Smooth muscle cell (in vitro differentiated cells): ENCODE data around the gene KRTAP6-1. TPM values are rescaled to one million over a fixed set of nuclear protein-coding genes. Genes with fewer than 3 reads are reported as not detected.

Source experiments
- DNase-seq: peaks from one replicate; lab custom pipeline; 2025; ENCODE audit not compliant: unreplicated experiment; lab: John Stamatoyannopoulos, UW
- H2AFZ ChIP-seq: fragments of 200-600 bp; sonication (generic); 2 replicates; pipeline ENCODE4 v1.6.0; 2016; ENCODE audit warnings: antibody characterized with exemption, low read depth, mild to moderate bottlenecking
- H3F3A ChIP-seq: fragments of 200-600 bp; sonication (generic); 2 replicates; pipeline ENCODE4 v1.6.0; 2017; ENCODE audit warnings: antibody characterized with exemption, low read depth
- H3K27ac ChIP-seq: fragments of 200-600 bp; sonication (generic); 2 replicates; pipeline ENCODE4 v1.5.1; 2016; ENCODE audit warnings: low read depth, mild to moderate bottlenecking
- H3K27me3 ChIP-seq: fragments of 200-600 bp; sonication (generic); 2 replicates; pipeline ENCODE4 v1.6.1; 2016; ENCODE audit warnings: low read depth, mild to moderate bottlenecking
- H3K36me3 ChIP-seq: fragments of 200-600 bp; sonication (generic); 2 replicates; pipeline ENCODE4 v1.5.1; 2016; ENCODE audit warnings: low read depth
- H3K4me1 ChIP-seq: fragments of 200-600 bp; sonication (generic); 2 replicates; pipeline ENCODE4 v1.5.1; 2016; ENCODE audit warnings: low read depth
- H3K4me2 ChIP-seq: fragments of 200-600 bp; sonication (generic); 2 replicates; pipeline ENCODE4 v1.6.0; 2016; ENCODE audit warnings: mild to moderate bottlenecking
- H3K4me3 ChIP-seq: fragments of 200-600 bp; sonication (generic); 2 replicates; pipeline ENCODE4 v1.5.1; 2016; ENCODE audit warnings: mild to moderate bottlenecking
- H3K79me2 ChIP-seq: fragments of 200-600 bp; sonication (generic); 2 replicates; pipeline ENCODE4 v1.6.0; 2016; ENCODE audit warnings: low read depth, mild to moderate bottlenecking
- H3K9ac ChIP-seq: fragments of 200-600 bp; sonication (generic); 2 replicates; pipeline ENCODE4 v1.6.0; 2016; ENCODE audit warnings: low read depth
- H3K9me3 ChIP-seq: fragments of 200-600 bp; sonication (generic); replicated peaks from 2 replicates; pipeline ENCODE4 v1.5.1; 2016; ENCODE audit warnings: low read depth
- H4K20me1 ChIP-seq: fragments of 200-600 bp; sonication (generic); 2 replicates; pipeline ENCODE4 v1.6.0; 2016; ENCODE audit warnings: low read depth
- CTCF ChIP-seq: fragments of 200-600 bp; sonication (generic); IDR thresholded peaks from 2 replicates; pipeline ENCODE4 v1.5.1; 2017; ENCODE audit warnings: borderline replicate concordance, mild to moderate bottlenecking, antibody characterized with exemption; ENCODE audit not compliant: insufficient read depth, poor library complexity, severe bottlenecking
- WGBS: methylation state at CpG from one replicate; pipeline ENCODE4 v1.1.7; 2016; ENCODE audit warnings: low lambda C conversion rate; 5-methylcytosine and 5-hydroxymethylcytosine counted together
- polyA plus RNA-seq: library from polyadenylated mRNA; unstranded; fragments of >200 nt; fragmentation: Nextera tagmentation; extraction: Ambion mirVana; gene quantifications from 2 replicates; pipeline ENCODE4 v1.2.1, GENCODE V29; 2016
- total RNA-seq: library from RNA; depleted of rRNA; stranded (reverse); fragments of >200 nt; gene quantifications from 2 replicates; pipeline ENCODE4 v1.2.3, GENCODE V29; 2014

The KRTAP6-1 gene
- total and polyA plus RNA-seq, 2 experiments from 2014 or later: not detected

GRCh38 chr21:30600787-30601186 is 12.9 kb downstream of the KRTAP6-1 start, which contains the start of gene KRTAP22-1:
KRTAP22-1 (plus strand) TSS chr21:30601087.
- 0% methylated on average over 1 of the region's 1 CpG for WGBS
- DNase-seq: no peak
- Histone ChIP-seq H3K4me2 (no peak within 1 kb of the TSS), H2AFZ (no peak within 1 kb of the TSS), H3K9me3 (no peaks in the 10 kb centered on the region), H3K9ac (no peak within 1 kb of the TSS), H4K20me1 (no peaks in the 10 kb centered on the region), H3K27ac (no peak within 1 kb of the TSS), H3K36me3 (no peaks in the 10 kb centered on the region), H3F3A (no peaks in the 10 kb centered on the region), H3K27me3 (no peaks in the 10 kb centered on the region), H3K79me2 (no peaks in the 10 kb centered on the region), H3K4me1 (no peaks in the 10 kb centered on the region), H3K4me3 (no peak within 1 kb of the TSS)
- TF ChIP-seq CTCF: no peak

GRCh38 chr21:30598802-30599201 is 14.9 kb downstream of the KRTAP6-1 start, which contains the start of gene KRTAP6-2:
KRTAP6-2 (minus strand) TSS chr21:30598902; CDS start chr21:30598874, 28 bp downstream.
- Histone ChIP-seq H3K27me3 (no peaks in the 10 kb centered on the region), H3K9ac (no peak within 1 kb of the TSS), H3K9me3 (no peaks in the 10 kb centered on the region), H3K79me2 (no peaks in the 10 kb centered on the region), H3K4me2 (no peak within 1 kb of the TSS), H3K4me1 (no peaks in the 10 kb centered on the region), H3F3A (no peaks in the 10 kb centered on the region), H2AFZ (no peak within 1 kb of the TSS), H3K4me3 (no peak within 1 kb of the TSS), H4K20me1 (no peaks in the 10 kb centered on the region), H3K36me3 (no peaks in the 10 kb centered on the region), H3K27ac (no peak within 1 kb of the TSS)
- DNase-seq: no peak
- TF ChIP-seq CTCF: no peak
- WGBS: 93% methylated on average over 6 of the region's 6 CpGs

GRCh38 chr21:30592140-30592539 is 21.6 kb downstream of the KRTAP6-1 start, which contains the start of gene KRTAP6-3:
KRTAP6-3 (plus strand) TSS chr21:30592440; CDS start chr21:30592446, 6 bp downstream.
- H3K79me2 ChIP-seq: no peaks in the 10 kb centered on the region
- no peaks in the 10 kb centered on the region for H4K20me1 ChIP-seq
- no peak within 1 kb of the TSS for H2AFZ ChIP-seq
- no peak within 1 kb of the TSS for H3K4me3 ChIP-seq
- H3K27me3 ChIP-seq: no peaks in the 10 kb centered on the region
- 84% methylated on average over 4 of the region's 4 CpGs for WGBS
- H3K4me2 ChIP-seq: no peak within 1 kb of the TSS
- no peak within 1 kb of the TSS for H3K9ac ChIP-seq
- no peaks in the 10 kb centered on the region for H3F3A ChIP-seq
- no peak within 1 kb of the TSS for H3K27ac ChIP-seq
- H3K36me3 ChIP-seq: no peaks in the 10 kb centered on the region
- TF ChIP-seq CTCF: no peak
- no peak for DNase-seq
- no peaks in the 10 kb centered on the region for H3K9me3 ChIP-seq
- no peaks in the 10 kb centered on the region for H3K4me1 ChIP-seq

GRCh38 chr21:30590297-30590696 is 23.4 kb downstream of the KRTAP6-1 start, which contains the start of gene KRTAP22-2:
KRTAP22-2 (minus strand) TSS chr21:30590397.
- H3K9ac ChIP-seq: no peak within 1 kb of the TSS
- H3K36me3 ChIP-seq: no peaks in the 10 kb centered on the region
- H3K9me3 ChIP-seq: no peaks in the 10 kb centered on the region
- no peaks in the 10 kb centered on the region for H3K79me2 ChIP-seq
- H4K20me1 ChIP-seq: no peaks in the 10 kb centered on the region
- H3K27me3 ChIP-seq: no peaks in the 10 kb centered on the region
- H3K27ac ChIP-seq: no peak within 1 kb of the TSS
- no peak for DNase-seq
- no peak within 1 kb of the TSS for H2AFZ ChIP-seq
- no peak within 1 kb of the TSS for H3K4me2 ChIP-seq
- H3K4me3 ChIP-seq: no peak within 1 kb of the TSS
- H3F3A ChIP-seq: no peaks in the 10 kb centered on the region
- no peaks in the 10 kb centered on the region for H3K4me1 ChIP-seq
- no peak for TF ChIP-seq CTCF
